Activated CD8-positive, alpha-beta memory T cell treated with anti-CD3 and anti-CD28 coated beads, Interleukin-2, amount 50 U/mL, for 48 hours (primary cell): ENCODE results near the gene ITPKC.
A peak's percentile ranks its signal among the peaks of the same experiment; 100 is the strongest.

Experiments
- DNase-seq: peaks from one replicate; pipeline ENCODE4 v3.0.0-alpha.2; 2020

Gene ITPKC

DNA sequence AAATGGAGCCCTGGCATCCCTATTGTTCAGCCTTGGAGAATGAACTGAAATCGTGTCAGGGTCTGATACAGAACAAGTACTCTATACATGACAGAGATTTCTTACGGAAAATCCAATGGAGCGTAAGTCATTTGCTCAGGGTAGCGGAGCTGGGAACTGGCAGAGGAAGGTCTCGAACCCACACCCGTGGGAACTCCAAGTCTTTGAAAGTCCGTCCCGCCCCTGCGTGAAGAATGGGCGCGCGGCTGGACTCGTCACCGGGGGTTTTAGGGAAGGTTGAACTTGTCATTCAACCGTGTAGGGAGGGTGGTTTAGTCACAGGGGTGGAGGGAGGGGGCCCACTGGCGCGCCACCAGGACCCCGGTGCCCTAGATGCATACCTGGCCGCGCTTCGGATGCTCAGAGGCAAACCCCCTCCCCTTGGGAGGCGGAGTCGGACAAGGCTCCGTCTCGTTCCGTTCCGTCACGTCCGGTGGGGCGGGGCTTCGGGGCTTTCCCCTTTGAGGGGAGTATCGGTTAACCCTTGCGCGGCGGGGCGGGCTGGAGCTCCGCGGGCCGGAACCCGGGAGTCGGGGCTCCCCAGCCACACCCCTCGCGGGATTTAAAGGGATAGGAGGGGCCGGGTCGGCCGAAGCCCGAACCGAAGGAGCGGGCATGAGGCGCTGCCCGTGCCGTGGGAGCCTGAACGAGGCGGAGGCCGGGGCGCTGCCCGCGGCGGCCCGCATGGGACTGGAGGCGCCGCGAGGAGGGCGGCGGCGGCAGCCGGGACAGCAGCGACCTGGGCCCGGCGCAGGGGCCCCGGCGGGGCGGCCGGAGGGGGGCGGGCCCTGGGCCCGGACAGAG is at the start of gene ITPKC, which contains the start of gene COQ8B:
ITPKC (plus strand) TSS at position 631 of the 843 bp plus-strand sequence; CDS start at position 655, 24 bp downstream.
COQ8B (minus strand) TSS at position 405 of the 843 bp plus-strand sequence. CDS start 2,254 bp downstream, outside the sequence.
- peak; percentile 100 for DNase-seq

DNA sequence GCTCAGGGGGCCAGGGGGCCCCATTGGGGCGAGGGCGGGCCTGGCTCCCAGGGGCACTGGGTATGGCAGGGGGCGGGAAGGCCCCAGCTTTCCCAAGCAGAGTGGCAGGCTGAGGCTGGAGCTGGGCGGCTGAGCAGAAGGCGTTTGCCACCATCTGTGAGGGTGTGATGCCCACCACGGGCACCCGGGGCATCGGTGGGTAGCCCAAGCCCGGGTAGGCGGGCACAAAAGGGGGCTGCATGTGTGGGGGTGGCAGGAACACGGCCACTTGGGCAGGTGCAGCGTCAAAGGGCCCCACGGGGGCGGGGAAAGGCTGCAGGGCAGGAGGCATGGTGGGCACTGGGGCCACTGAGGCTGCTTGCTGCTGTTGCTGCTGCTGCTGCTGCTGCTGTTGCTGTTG is 49.3 kb upstream of the ITPKC start:
- DNase-seq = no peak

DNA sequence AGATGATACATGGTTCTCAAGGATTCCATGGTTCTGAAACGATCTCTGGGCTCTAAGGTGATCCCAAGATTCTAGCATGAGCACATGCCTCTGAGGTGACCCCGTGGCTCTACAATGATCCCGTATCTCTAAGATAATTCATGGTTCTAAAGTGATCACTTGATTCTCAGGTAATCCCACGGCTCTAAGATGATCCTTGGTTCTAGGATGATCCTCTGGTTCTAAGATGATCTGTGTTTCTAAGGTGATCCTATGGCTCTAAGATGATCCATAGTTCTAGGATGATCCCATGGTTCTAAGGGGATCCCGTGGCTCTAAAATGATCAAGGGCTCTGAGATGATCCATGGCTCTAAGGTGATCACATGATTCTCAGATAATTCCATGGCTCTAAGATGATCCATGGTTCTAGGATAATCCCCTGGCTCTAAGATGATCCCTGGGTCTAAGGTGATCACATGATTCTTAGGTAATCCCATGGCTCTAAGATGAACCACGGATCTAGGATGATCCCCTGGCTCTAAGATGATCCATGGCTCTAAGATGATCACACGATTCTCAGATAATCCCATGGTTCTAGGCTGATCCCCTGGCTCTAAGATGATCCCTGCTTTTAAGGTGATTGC is 47.8 kb upstream of the ITPKC start:
- DNase-seq = no peak

DNA sequence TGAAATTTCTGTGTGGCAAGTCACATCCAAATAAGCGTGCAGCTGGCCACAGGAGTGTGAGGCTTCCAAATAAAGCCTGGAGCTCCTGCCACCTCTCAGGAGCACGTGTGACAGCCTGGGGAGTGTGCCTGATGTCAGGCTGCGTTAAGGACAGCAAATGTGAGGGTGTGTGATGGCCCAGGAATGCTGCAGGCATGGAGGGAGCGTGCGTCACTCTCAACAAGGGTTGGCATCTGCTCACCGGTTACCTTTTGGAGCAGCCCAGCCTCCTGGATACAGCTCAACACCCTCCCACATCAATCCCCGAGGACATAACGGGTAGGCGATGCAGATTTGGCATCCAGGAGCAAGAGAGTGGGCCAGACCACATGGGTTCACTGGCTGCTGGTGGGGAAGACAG is 45.5 kb upstream of the ITPKC start:
- no peak for DNase-seq

DNA sequence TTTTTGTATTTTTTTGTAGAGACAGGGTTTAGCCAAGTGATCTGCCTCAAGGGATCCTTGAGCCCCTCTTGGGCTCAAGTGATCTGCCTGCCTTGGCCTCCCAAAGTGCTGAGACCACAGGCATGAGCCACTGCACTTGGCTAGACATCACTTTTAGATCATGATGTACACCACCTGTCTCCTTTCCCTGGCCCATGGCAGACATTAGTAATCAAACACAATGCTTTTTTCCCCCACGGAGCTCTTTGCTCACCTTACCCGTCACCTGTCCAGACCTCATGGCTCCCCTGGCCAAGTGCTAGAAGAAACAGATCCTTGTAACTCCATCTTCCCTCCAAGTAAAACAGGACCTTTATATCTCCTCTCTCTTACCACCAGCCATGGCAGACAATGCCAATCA is 44.9 kb upstream of the ITPKC start:
- DNase-seq = no peak

DNA sequence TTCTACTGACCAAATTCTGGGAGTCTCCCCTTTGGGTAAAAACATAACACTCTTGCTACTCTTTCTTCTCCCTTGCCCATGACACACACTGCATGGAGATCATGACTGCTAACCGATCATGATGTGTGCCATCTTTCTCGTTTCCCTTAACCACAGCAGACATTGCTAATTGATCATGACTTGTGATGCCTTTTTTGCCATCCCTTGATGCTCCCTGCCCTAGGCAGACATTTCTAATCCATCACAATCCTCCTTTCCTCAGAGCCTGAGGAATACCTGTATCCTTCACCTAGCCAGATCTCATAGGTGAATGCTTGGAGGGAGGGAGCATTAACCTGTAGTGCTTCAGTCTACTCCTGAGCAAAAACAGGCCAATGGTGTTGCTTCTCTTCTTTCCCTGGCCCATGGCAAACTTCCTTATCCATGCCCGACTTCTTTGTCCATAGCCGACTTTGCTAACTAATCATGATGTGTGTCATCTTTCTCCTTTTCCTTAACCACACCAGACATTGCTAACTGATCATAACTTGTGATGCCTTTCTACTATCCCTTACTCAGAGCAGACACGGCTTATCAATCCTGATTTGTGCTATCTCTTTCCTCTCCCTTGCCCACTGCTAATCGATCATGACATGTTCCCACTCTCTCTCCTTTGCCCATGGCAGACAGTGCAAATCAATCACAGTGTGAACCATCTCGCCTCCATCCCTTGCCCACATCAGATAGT is 44.2 kb upstream of the ITPKC start:
- DNase-seq = no peak

DNA sequence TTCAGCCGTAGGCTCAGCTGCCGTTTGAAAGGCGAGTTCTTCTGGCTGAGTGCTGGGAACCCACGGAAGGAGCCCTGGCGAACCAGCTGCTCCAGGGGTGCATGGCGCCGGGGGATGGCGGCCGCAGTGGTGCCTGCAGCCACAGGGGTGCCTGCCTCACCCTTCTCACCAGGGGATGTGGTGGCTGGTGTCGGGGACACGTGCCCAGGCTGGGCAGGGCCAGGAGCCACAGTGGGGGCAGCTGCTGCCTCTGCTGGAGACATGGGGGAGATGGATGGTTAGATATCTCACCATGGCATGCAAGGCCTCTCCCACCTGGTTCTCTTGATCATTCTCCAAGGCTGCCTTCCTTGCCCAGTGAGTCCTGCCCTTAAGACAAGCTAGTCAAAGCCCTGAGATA is 43.5 kb upstream of the ITPKC start:
- no peak for DNase-seq

DNA sequence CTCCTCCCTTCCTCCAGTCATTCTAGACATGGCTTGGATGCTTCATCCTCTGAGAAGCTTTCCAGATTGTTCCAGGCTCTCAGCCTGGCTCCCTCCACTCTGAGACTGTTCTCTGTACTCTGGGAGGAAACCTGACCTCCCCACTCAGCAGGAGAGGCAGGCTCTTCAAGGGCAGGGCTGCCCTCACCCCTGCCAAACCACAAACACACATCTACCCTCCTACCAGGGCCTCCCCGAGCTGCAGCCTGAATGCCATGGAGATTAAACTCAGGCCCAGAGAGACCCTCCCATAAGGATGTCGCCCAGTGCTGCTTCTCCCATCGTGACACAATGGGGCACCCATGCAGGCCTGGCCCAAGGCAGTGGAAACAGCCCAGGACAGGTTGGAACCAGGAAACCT is 42.6 kb upstream of the ITPKC start:
- no peak for DNase-seq

DNA sequence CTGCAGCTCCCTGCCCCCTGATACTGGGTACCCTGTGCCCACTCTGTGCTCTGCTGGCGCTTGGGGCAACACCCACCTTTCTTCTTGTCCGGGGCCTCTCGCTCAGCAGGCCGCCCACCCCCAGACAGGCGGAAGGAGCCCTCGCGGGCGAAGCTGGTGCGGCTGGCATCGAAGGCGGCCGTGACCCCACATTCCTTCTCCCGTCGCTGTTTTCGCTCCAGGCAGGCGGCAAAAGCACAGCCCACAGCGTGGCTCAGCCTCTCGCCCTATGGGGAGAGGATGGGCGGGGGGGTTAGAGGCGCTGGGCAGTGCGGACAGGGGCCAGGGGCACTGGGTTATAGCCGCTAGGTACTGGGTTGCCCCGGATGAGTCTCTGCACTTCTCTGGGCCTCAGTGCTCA is 39.8 kb upstream of the ITPKC start:
- no peak for DNase-seq

DNA sequence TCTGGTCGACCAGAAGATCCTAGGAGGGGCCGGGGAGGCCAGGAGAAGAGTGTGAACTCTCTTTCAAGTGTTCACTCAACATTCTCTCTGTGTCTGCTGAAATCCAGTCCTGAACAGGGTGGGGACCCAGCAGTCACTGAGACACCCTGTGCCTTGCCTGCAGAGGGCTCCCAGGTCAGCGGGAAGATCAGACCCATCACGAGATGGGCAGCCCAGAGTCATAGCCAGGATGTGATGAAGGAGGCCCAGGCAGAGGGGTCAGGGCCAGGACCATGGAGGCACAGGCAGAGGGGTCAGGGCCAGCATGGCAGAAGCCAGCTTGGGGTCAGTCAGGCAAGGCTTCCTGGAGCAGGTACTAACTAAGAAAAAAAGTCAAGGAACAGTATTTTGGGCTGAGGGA is 35.9 kb upstream of the ITPKC start:
- DNase-seq = no peak

DNA sequence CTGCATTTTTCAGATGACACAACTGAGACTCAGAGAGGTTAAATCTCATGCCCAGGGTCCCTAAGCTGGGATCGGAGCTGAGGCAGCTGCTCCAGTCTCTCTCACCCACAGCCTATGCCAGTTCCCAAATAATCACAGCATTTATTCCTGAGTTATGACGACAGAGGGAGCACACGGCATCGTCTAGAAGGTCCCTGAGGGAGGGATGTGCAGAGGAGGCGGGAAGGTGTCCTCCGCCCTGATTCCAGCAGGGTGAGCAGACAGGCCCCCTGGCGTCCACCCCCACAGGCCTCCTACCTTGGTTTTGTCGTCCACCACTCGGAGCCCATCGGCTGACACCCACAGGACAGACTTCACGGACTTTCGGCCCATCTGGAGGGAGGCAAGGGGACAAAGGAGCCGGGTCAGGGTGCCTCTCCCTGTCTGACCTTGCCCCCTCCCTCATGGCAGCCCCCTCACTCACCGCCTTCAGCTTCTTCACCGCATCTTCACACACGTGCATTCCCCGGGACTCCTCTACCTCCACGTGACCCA is 34.4 kb upstream of the ITPKC start:
- no peak for DNase-seq

DNA sequence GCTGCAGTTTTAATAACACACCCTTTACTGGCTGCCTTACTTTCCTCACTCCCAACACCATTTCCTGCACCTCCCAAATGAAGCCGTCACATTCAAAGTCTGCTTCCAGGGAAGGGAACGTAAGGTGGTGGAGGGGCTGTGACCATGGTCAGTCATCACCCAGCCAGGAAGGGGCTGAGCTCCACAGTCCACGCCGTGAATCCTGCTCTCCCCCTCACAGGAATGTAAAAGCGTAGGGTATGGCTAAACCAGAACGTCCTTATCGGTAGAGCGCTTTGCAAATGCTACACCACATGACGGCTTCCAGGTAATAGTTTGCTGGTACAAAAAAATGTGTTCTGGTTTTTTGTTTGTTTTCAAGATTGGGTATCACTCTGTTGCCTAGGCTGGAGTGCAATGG is 33.5 kb upstream of the ITPKC start:
- no peak for DNase-seq

DNA sequence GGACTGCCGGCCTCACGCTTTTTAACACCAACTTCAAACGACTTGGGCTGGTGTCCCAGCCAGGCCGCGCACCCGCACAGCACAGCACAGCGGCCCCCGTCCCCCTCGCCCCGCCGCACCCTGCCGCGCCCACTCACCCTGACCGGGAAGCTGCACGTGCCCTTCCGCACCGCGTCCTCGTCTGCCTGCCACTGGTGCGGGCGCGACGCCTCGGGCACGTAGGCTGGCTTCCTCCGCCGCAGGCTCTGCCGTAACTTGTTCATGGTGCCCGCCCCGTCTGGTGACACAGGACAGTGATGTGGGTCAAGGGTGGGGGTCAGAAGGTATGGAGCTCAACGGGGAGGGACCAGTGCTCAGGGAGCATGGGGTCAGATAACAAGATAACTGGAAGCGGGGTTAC is 32.6 kb upstream of the ITPKC start:
- DNase-seq = no peak

DNA sequence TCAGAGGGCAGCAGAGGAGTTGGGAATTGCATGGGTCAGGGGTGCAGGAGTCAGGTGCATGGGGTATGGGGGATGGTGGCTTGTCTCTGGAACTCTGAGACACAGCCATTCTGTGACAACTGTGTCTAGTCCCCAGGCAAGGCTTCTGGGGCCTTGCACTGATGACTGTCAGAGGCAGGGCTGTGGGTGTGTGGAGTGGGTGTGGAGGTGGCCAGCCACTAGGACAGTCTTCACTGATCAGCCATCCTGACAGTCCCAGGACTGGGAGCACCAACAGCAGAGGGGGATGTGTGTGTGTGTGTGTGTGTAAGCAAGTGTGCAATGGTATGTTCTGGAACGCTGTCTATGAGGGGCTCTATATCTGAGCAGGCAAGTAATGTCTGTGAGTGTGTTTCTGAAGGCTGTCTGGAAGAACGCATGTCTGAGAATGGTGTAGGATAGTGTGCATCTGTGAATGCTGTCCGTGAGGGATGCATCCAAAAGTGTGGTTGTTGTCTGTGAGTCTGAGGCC is 31.8 kb upstream of the ITPKC start:
- DNase-seq = no peak

DNA sequence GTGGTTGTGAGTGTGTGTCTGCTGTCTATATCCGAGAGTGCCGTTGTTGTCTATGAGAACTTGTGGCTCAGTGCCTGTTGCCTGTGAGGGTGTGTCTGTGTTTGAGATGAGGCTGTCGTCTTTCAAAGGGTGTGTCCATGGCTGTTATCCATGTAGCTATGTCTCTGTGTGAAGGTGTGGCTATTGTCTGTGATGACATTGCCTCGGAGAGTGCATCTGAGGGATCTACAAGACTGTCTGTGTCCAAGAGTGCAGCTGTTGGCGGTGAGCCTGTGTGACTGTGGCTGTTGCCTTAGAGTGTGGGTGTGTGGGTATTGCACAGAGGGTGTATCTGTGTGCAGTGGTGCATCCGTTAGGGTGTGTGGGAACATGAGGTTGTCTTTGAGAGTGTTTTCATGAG is 31.3 kb upstream of the ITPKC start:
- no peak for DNase-seq

DNA sequence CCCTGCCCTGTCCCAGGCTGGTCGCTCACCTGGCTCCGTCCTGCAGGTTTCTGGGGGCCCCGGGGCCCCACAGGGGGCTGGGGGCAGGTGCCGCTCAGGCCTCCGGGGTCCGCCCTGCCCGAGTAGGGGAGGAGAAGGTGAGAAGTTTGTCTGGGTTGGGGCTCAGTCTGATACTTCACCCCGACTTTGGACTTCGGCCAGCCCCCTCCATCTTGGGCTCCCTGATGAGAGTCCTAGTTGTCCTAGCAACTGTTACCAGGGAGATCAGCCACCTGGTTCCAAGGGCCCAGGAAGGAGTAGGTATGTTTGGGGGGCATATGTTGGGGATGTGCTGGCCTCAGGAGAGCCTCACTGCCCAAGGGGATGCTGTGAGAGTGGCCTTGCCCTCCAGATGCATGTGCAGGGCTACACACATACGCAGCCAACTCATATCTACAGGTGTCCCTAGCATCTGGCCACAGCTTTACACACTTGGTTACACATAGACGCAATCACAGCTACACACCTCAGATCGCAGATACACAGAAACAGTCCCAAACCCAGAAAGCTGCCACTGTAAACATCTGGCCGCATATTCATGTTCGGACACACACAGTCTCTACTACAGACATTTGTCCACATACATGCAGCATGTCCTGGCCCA is 29.9 kb upstream of the ITPKC start:
- DNase-seq = no peak

DNA sequence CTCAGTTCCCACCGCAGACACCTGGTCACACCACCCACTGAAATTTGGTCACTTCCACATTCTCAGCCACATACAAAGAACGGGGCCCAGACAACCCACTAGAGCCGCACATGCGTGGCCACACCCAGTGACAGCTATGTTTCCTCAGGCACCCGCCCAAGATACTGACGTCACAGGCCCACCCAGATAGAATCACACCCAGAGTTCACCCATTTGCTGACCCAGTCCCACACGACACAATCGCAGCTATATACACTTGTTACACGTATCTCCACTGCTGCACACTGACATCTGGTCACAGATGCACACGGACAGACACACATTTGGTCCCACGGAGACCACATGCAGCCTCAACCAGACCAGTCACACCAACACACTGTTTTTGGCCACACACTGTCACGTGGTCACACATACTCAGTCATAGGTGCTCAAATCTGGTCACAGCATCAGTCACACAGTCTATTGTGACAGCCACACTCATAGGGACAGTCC is 29.3 kb upstream of the ITPKC start:
- DNase-seq = no peak

DNA sequence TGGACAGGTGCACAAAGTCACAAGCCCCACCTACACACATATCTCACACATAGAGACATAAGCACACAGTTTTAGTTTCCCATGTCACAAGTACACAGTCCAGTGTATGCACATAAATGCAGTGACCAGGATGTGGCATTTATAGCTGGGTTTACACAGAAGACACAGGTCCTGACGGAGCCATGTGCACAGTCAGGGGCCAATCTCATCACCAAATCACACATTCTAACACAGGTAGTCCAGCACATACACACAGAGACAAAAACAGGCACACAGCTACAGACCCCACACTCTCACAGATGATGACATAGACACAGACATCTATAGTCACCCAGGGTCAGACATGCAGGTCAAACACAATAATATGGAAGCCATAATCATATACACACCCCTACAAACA is 28.6 kb upstream of the ITPKC start:
- DNase-seq = no peak

DNA sequence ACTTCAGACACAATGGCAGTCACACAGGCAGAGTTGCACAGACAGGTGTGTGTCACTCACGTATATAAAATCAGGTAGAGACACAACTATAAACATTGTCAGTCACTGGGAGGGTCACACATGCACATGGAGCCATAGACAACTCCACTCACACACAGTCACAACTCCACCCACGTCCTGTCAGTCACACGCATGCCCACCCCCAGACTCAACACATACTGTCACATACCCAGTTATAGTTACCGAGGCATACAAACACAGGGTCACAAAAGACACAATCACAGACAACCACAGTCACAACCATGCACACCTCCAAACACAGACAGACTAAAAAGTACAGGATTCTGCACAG is 27.9 kb upstream of the ITPKC start:
- DNase-seq = no peak

DNA sequence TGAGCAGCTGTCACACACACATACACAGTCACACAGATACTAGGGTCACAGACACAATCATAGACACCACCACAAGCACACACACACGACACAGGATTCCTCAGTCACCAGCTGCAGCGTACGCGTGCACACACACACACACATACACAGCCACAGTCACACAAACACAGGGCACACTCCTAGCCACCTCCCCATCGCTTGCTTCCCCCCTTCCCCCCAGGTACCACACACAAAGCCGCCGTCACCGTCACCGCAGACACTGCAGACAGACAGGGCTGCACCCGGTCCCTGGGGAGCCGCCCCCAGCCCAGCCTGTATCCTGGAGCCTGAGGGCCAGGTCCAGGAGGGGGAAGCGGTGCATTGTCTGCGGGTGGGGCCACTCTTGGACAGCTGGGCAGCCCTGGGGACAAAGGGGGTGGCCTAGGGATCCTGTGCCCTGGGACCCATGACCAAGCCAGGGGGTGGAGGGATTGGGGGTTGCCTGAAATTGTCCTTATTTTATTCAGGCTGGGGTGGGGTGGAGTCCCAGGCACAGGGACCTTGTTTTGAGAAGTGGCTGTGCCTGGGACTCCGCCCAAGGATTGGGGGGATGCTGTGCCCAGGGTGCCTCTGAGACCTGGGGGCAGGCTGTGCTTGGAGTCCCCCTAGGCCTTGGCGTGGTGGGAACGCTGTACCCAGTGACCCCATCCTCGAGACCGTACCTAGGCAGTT is 27.4 kb upstream of the ITPKC start:
- DNase-seq = no peak

DNA sequence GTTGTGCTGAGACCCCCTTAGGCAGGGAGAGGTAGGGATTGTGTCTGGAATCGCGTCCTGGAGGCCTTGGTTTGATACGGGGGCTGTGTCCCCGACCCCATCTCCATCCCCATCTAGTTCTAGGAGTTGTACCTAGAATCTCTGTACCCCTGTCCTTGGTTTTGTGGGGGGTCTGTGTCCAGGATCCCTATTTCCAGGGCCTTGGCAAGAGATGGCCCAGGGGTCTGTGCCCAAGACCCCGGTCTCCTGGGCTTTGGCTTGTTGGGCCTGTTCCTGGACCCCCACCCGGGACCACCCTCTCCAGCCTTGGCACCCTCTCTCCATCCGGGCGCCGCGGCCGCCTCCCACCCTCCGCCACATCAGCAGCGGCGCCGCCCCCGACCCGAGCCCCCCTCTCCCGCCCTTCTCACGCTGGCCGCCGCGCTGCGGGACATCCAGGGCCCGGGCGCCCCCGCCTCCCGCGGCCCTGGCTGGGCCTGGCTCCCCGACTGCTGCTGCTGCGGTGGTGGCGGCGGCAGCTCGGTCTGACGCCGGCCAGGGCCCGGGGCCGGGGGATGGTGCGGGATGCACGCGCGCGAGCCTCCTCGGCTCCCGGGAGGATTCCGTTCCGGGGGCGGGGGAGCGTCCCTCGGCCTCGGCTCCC is 26.7 kb upstream of the ITPKC start, which contains the start of gene NUMBL:
NUMBL (minus strand) TSS at position 602 of the 643 bp plus-strand sequence; CDS start at position 434, 168 bp downstream.
- DNase-seq = no peak
